22Rv1 (cell line): Measurements from ENCODE around the gene PLIN3.
"Not testable (repeated sequence)": the region's sequence is repeated elsewhere in the genome, so short reads cannot be mapped to it uniquely, and the experiment has no call there.

ENCODE experiments used
- H3K27ac ChIP-seq: fragments of 450-650 bp; 2 replicates; pipeline ENCODE4 v1.5.1; 2017
- ZFX ChIP-seq: fragments of 450-650 bp; IDR thresholded peaks from 2 replicates; pipeline ENCODE4 v1.6.1; 2017; ENCODE audit warnings: antibody characterized with exemption, borderline replicate concordance
- TF ChIP-seq, protein P1 (sequence below): fragments of 450-650 bp; IDR thresholded peaks from 2 replicates; pipeline ENCODE4 v1.5.1; 2017; ENCODE audit warnings: mild to moderate bottlenecking

The PLIN3 gene

DNA sequence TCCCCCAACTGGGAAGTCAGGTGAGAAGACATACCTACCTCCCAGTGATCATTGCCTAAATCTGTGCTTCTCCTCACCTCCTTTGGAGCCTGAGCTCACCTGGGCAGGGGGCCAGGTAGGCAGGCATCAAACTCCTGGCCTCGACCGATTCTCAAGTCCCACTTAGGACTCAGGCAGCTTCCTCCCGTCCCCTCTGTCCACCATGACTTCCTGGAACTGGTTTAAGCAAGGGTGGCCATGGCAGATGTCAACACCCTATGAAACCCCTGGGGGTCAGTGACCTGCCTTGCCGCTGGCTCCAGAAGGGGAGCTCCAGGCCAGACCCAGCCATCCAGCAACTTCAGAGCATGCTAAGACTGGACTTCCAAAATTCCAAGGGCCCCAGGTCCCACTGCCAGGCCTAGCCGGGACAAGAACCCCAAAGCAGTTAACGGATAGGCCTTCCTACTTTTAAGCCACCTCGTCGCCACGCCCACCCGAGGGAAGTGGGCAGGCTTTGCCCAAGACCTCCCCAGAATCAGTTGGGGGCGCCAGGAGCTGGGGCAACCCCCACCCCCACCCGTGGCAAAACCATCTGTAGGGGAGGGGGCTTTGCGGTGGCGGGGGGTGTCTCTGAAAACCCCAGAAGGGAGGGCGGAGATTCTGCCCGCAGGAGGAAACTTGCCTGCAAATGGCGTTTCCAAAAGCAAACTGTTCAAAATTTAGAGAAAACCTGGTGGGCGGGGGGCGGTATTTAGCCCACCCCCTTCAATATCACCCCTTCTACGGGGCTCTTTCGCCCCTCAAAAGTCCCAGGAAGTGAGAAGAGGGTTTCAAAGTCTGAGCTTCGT is 657 bp downstream of the PLIN3 start:
- H3K27ac ChIP-seq = peak overlapping the region; percentile 55
- no peak for TF ChIP-seq ZFX
- TF ChIP-seq, protein P1, sequence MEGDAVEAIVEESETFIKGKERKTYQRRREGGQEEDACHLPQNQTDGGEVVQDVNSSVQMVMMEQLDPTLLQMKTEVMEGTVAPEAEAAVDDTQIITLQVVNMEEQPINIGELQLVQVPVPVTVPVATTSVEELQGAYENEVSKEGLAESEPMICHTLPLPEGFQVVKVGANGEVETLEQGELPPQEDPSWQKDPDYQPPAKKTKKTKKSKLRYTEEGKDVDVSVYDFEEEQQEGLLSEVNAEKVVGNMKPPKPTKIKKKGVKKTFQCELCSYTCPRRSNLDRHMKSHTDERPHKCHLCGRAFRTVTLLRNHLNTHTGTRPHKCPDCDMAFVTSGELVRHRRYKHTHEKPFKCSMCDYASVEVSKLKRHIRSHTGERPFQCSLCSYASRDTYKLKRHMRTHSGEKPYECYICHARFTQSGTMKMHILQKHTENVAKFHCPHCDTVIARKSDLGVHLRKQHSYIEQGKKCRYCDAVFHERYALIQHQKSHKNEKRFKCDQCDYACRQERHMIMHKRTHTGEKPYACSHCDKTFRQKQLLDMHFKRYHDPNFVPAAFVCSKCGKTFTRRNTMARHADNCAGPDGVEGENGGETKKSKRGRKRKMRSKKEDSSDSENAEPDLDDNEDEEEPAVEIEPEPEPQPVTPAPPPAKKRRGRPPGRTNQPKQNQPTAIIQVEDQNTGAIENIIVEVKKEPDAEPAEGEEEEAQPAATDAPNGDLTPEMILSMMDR = no peak

DNA sequence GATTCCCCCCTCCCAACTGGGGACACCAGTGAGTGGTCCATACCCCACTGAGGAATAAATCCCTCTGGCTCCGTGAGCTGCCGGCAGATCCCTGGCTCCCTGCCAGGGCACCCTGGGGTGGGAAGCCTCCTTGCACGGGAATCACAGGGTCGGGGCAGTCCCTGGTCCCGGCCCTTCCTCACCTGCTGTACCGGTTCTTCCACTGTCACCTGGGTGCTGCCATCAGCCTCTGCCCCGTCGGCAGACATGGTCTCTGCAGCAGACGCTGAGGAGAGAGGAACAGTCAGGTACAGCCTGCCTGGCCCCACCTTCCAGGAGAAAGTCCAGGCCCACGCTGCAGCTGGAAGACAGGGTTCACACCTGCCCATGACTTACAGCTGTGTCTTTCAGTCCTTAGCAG is 6.3 kb downstream of the PLIN3 start:
- TF ChIP-seq ZFX = no peak
- TF ChIP-seq, protein P1 = no peak
- H3K27ac ChIP-seq = peak overlapping the region; percentile 54

DNA sequence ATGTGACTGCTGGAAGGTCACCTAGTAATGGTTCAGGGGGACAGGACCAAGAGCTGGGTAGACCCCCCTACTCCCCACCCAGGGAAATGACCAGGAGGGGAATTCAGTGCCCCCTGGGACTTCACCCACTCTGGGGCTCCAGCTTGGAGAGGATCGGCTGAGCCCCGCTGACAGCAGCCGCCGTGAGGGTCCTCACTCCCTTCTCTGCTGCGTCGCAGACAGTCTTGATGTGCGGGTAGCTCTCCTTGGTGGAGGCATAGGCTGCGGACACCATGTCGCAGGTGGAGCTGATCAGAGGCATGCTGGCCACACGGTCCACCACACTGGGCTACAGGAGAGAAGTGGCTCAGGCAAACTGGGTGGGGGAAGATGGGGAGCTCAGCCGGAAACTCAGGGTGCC is 7.8 kb downstream of the PLIN3 start:
- no peak overlapping the region for H3K27ac ChIP-seq
- no peak for TF ChIP-seq ZFX

DNA sequence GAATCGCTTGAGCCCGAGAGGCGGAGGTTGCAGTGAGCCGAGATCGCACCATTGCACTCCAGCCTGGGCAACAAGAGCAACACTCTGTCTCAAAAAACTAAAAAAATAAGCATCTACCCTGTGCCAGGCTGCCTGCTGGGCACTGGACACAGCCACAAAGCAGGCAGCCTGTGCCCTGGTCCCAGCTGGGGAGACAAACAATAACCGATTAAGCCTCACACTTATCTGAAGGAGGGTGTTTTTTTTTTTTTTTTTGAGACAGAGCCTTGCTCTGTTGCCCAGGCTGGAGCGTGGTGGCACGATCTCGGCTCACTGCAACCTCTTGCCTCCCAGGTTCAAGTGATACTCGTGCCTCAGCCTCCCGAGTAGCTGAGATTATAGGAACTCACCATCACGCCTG is 11.0 kb downstream of the PLIN3 start:
- H3K27ac ChIP-seq = not testable (repeated sequence)

DNA sequence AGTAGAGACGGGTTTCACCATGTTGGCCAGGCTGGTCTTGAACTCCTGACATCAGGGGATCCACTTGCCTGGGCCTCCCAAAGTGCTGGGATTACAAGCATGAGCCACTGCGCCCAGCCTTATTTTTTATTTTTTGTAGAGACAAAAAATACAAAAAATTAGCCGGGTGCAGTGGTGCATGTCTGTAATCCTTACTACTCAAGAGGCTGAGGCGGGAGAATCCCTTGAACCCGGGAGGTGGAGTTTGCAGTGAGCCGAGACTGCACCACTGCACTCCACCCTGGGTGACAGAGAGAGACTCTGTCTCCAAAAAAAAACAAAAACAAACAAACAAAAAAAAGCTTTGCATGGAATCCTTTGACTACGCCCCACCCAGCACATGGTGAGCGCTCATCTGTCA is 14.0 kb downstream of the PLIN3 start:
- H3K27ac ChIP-seq = not testable (repeated sequence)

DNA sequence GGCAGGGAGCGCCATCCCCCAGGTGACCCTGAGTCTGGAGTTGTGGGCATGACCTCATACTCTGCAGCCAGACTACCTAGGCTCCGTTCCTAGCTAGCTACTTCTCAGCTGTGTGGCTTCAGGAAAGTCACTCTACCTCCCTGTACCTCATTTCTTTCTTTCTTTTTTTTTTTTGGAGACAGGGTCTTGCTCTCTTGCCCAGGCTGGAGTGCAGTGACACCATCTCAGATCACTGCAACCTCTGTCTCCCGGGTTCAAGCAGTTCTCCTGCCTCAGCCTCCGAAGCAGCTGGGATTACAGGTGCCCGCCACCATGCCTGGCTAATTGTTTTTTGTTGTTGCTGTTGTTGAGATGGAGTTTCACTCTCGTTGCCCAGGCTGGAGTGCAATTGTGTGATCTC is 15.0 kb downstream of the PLIN3 start:
- no peak overlapping the region for H3K27ac ChIP-seq
- no peak for TF ChIP-seq ZFX
- TF ChIP-seq, protein P1 = no peak

DNA sequence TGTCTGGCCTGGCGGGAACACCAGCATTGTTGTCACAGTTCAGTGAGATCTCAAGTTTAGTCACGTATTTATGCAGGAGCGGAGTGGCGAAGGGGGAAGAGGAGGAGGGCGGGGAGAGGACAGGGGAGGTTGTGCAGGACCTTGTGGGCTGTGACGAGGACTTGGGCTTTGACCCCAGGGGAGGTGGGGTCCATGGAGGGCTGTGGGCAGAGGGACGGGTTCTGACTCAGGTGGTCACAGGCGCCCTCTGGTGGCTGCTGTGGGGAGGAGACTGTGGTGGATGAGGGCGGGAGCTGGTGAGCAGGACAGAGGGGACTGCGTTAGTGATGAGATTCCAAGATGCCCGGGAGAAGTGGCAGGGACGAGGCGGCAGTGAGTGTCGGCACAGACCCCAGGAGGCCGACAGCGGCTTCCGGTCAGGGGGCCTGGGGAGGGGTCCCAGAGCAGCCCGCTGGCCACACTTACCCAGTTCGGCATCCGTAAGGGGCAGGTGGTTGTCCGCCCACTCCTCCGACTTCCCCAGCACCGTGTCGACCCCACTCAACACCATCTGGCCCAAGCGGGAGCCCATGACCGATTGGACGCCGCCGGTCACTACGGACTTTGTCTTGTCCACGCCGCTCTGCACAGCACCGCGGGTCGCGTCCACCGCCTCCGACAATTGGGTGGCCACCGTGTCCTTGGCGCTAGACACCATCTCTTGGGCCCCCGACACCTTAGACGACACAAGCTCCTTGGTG is 15.7 kb downstream of the PLIN3 start:
- TF ChIP-seq ZFX = no peak
- TF ChIP-seq, protein P1 = peak; percentile 91
- H3K27ac ChIP-seq = no peak overlapping the region

DNA sequence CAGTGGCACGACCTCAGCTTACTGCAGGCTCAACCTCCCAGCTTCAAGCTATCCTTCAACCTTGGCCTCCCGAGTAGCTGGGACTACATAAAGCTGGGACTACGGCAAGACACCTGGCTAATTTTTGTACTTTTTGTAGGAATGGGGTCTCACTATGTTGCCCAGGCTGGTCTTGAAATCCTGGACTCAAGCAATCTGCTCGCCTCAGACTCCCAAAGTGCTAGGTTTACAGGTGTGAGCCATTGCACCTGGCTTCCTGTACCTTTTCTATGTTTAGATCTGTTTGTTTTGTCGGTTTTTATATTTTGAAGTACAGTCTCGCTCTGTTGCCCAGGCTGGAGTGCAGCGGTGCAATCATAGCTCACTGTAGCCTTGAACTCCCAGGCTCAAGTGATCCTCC is 18.4 kb downstream of the PLIN3 start:
- no peak overlapping the region for H3K27ac ChIP-seq
- TF ChIP-seq, protein P1 = no peak
- TF ChIP-seq ZFX = no peak
